Mesothelial cell of epicardium (in vitro differentiated cells): Measurements from ENCODE around the gene TMEM176A. TPM values are rescaled to one million over a fixed set of nuclear protein-coding genes. Genes with fewer than 3 reads are reported as not detected.
A peak's percentile ranks its signal among the peaks of the same experiment; 100 is the strongest.

ENCODE experiments used
- DNase-seq, 2 experiments: peaks; one replicate each; pipeline ENCODE4 v3.0.0; 2021; ENCODE audit warnings: low spot score in 2 of 2; ENCODE audit not compliant: unreplicated experiment in 2 of 2
- H3K27ac Mint-ChIP-seq: 2 replicates; pipeline ENCODE4 v1.8.0; 2021; ENCODE audit warnings: mixed read lengths
- H3K27me3 Mint-ChIP-seq: 2 replicates; pipeline ENCODE4 v1.8.0; 2021; ENCODE audit warnings: low read depth, mixed read lengths
- H3K36me3 Mint-ChIP-seq: 2 replicates; pipeline ENCODE4 v1.8.0; 2021; ENCODE audit warnings: mixed read lengths
- H3K4me1 Mint-ChIP-seq: 2 replicates; pipeline ENCODE4 v1.8.0; 2021; ENCODE audit warnings: mixed read lengths
- H3K4me3 Mint-ChIP-seq: 2 replicates; pipeline ENCODE4 v1.8.0; 2021; ENCODE audit warnings: mild to moderate bottlenecking, moderate library complexity, mixed read lengths
- H3K9me3 Mint-ChIP-seq: 2 replicates; pipeline ENCODE4 v1.8.0; 2021; ENCODE audit warnings: mixed read lengths
- CTCF ChIP-seq: fragments of 200-600 bp; sonication (generic); IDR thresholded peaks from one replicate; pipeline ENCODE4 v1.5.0; 2021; ENCODE audit warnings: antibody characterized with exemption; ENCODE audit not compliant: unreplicated experiment
- total RNA-seq: library from RNA; stranded (reverse); gene quantifications from 3 replicates; pipeline ENCODE4 v1.2.1, GENCODE V29; 2021

Gene TMEM176A
- total RNA-seq, 1 donor from 2014 or later = 2.5 TPM

GRCh38 chr7:150845421-150845861 is 44.9 kb downstream of the TMEM176A start:
- Mint-ChIP-seq H3K36me3 (no peaks in the 10 kb centered on the region), H3K4me1 (no peaks in the 10 kb centered on the region), H3K4me3 (no peak overlapping the region), H3K27ac (no peak overlapping the region), H3K9me3 (no peaks in the 10 kb centered on the region), H3K27me3 (peaks cover 36% of the 10 kb centered on the region)
- peak in 1 of 2 experiments; percentile 38 for DNase-seq
- no peak for TF ChIP-seq CTCF

DNA sequence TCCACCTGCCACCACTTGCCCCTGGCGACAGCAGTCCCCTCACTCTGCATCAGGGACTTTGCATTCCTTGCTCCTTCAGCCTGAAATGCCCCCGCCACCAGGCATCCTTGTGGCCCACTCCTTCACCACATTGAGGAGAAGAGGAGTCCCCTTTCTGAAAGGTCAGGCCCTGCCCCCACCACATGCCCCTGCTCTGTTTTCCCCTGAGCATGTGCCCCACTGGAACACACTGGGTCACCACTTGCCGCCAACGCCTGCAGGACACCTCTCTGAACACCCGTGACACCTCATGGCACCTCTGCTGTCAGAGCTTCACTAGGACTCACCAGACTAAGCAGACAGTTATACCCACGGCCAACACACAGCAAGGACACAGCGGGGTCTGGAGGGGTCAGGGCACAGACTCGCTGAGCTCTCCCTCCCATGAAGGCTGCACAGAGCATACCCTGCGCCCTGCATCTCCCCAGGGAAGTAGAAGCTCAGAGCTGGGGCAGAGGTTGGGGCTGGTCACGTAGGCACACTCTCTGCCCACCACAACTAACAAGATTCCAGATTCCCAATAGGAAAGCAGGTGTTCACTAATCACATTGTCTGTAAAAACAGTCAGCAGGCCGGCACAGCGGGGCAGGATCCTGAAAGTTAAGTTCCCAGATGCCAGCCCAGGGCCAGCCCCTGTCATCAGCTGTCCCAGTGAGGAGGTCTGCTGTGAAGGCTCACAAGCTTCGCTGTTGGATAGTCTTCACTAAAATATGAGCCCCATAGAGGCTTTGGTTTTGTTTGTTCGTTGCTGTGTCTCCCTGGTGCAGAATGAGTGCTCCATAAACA is 45.9 kb downstream of the TMEM176A start:
- Mint-ChIP-seq H3K9me3 (no peaks in the 10 kb centered on the region), H3K36me3 (no peaks in the 10 kb centered on the region), H3K4me3 (no peak overlapping the region), H3K27ac (no peak overlapping the region), H3K4me1 (no peaks in the 10 kb centered on the region), H3K27me3 (peaks cover 40% of the 10 kb centered on the region)
- DNase-seq = peak in 1 of 2 experiments; percentile 17
- TF ChIP-seq CTCF = no peak

DNA sequence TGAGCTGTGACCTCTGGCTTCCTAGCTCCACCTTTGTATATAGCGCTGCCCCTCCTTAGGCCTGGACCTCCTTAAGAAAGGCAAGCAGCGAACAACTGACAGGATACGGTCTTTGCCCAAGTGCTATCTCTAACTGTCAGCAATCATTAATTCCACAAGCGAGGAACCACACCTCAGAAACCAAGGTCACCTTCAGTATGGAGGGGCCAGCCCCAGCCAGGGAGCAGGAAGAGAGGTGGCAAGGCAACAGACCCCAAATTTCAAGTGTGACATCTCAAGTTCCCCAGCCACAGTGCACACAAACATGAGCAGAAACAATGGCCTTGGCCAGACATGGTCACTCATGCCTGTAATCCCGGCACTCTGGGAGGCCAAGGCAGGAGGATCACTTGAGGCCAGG is 47.0 kb downstream of the TMEM176A start:
- no peak overlapping the region for H3K4me3 Mint-ChIP-seq
- TF ChIP-seq CTCF = no peak
- DNase-seq = no peak
- no peaks in the 10 kb centered on the region for H3K36me3 Mint-ChIP-seq
- no peaks in the 10 kb centered on the region for H3K4me1 Mint-ChIP-seq
- peaks cover 50% of the 10 kb centered on the region for H3K27me3 Mint-ChIP-seq
- no peak overlapping the region for H3K27ac Mint-ChIP-seq
- H3K9me3 Mint-ChIP-seq = no peaks in the 10 kb centered on the region

DNA sequence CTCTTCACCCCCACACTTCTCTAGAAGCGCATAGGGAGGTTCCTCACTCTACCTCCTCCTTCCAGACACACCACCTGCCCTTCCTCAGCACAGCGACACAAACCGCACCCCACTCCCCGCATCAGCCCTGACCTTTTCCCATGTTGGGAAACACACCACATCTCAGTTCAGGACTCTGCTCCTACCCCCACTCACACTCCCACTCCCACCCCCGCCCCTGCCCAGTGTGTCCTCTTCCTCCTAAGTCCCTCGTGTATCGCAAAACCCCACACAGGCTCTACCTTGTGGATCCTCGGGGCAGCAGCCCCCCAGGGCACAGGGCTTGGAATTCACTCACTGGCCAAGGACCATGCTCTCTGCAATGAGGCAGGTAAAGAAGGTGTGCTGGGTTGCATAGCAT is 47.5 kb downstream of the TMEM176A start:
- no peak overlapping the region for H3K4me3 Mint-ChIP-seq
- TF ChIP-seq CTCF = no peak
- H3K4me1 Mint-ChIP-seq = no peaks in the 10 kb centered on the region
- no peaks in the 10 kb centered on the region for H3K36me3 Mint-ChIP-seq
- H3K27ac Mint-ChIP-seq = no peak overlapping the region
- peak in 1 of 2 experiments; percentile 9 for DNase-seq
- H3K9me3 Mint-ChIP-seq = no peaks in the 10 kb centered on the region
- peaks cover 55% of the 10 kb centered on the region for H3K27me3 Mint-ChIP-seq

DNA sequence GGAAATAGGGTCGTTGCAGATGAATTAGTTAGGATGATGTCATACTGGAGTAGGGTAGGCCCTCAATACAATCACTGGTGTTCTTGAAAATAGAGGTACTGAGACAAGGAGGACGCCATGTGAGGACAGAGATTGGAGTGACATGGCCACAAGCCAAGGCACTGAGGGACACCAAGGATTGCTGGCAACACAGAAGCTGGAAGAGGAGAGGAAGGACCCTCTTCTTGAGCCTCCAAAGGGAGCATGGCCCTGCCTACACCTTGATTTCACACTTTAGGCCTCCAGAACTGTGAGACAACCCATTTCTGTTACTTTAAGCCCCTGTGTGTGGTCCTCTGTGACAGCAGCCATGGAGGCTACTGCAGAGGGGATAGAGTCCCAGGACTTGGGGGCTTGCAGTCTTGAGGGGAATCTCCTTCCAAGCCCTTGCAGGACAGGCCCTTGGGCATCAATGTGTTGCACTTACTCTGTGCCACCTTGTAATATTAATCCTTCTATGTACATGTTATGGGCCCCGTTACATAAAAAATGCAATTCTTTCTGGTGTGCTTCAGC is 48.1 kb downstream of the TMEM176A start:
- peaks cover 56% of the 10 kb centered on the region for H3K27me3 Mint-ChIP-seq
- H3K9me3 Mint-ChIP-seq = no peaks in the 10 kb centered on the region
- no peaks in the 10 kb centered on the region for H3K36me3 Mint-ChIP-seq
- H3K4me1 Mint-ChIP-seq = no peaks in the 10 kb centered on the region
- H3K27ac Mint-ChIP-seq = no peak overlapping the region
- no peak for TF ChIP-seq CTCF
- H3K4me3 Mint-ChIP-seq = no peak overlapping the region
- DNase-seq = peak in 1 of 2 experiments; percentile 27
